GM10847 (cell line): ENCODE data around the gene CCDC27.

ENCODE experiments used
- POLR2A ChIP-seq: IDR thresholded peaks from 2 replicates; pipeline ENCODE4 v1.6.1; 2011; ENCODE audit not compliant: insufficient read length; ENCODE audit errors: extremely low read depth

The CCDC27 gene

DNA sequence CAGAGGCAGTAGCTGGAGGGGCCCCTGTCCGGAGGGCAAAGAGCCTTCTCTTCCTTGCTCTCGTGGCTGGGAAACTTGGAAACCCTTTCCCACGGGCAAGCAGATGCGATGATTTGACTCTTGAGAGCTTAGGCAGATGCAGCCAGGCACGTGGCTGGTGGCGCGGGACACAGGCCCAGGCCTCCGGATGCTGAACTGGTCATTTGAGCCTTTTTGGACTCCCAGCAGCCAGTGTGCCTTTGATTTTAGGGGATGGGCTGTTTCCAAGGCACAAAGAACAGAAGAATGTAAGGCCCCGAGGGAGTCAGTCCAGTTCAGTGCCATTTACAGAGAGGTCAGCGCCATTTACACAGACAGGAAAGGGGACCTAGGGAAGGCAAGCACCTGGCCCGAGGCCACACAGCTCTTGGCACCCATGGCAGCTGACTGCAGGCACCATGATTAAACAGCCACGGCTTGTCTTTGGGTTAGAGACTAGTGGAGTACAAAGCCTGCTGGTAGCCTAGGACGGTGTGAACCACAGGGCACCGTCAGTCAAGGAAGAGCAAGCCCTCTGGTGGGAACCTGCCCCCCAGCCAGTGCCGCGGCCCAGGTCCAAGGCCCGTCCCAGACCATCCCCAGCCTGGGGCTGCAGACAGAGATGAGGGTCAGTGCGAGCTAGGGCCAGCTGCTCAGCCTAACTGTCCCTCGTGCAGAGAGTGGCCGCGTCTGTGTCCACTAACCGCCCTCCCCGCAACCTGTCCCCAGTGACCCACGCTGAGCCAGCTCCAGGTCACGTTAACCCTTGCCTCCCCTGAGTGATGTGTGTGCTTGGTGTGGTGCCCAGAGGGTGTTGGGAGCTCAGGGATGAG, 20.4 kb upstream of the CCDC27 start:
- no peak for TF ChIP-seq POLR2A

DNA sequence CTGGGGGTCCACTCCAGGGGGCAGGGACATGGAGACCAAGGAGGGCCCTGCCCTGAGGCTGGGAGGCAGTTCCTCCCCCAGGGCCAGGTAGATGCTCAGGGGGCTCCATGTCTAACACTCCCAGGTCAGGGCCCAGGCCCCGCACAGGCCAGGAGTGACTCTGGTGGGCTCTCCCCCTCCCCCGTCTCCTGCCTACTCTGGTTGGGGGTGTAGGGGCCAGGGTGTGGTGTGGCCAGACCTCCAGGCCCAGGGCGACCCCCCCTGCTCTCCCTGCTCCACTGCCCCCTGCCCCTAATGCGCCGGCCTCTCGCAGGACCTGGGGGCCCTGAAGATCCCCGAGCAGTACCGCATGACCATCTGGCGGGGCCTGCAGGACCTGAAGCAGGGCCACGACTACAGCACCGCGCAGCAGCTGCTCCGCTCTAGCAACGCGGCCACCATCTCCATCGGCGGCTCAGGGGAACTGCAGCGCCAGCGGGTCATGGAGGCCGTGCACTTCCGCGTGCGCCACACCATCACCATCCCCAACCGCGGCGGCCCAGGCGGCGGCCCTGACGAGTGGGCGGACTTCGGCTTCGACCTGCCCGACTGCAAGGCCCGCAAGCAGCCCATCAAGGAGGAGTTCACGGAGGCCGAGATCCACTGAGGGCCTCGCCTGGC, 19.7 kb upstream of the CCDC27 start:
- TF ChIP-seq POLR2A = no peak

DNA sequence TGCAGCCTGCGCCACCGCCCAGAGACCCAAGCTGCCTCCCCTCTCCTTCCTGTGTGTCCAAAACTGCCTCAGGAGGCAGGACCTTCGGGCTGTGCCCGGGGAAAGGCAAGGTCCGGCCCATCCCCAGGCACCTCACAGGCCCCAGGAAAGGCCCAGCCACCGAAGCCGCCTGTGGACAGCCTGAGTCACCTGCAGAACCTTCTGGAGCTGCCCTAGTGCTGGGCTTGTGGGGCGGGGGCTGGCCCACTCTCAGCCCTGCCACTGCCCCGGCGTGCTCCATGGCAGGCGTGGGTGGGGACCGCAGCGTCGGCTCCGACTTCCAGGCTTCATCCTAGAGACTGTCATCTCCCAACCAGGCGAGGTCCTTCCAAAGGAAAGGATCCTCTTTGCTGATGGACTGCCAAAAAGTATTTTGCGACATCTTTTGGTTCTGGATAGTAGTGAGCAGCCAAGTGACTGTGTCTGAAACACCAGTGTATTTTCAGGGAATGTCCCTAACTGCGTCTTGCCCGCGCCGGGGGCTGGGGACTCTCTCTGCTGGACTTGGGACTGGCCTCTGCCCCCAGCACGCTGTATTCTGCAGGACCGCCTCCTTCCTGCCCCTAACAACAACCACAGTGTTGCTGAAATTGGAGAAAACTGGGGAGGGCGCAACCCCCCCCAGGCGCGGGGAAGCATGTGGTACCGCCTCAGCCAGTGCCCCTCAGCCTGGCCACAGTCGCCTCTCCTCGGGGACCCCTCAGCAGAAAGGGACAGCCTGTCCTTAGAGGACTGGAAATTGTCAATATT, 19.0 kb upstream of the CCDC27 start:
- TF ChIP-seq POLR2A = no peak

DNA sequence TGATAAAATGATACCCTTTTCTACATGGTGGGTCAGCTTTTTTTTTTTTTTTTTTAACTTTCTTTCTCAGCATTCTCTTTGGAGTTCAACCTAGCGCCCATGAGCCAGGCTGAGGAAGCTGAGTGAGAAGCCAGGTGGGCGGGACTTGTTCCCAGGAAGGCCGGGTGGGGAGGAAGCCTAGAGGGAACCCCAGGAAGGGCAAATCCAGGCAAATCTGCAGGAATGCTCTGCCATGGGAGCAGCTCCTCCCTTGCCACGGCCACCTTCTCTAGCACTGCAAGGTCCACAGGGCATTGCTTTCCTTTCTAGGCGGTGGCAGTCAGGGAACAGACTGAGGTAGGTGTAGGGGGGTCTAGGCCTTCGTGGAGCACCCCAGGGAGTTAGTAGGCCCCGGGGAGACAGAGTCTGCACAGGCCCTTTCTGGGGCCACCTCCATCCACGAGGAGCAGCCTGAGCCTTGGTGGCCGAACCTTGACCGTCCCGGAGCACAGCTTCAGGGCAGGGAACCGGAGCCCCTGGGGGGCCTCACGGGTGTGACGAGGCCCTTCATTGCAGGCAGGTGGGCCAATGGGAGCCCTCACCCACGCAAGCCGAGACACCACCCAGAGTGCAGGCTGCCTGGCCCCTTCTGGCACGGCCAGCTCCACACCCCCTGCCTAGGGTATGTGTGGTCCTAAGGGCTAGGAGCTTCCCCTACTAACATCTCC, 18.2 kb upstream of the CCDC27 start:
- no peak for TF ChIP-seq POLR2A

DNA sequence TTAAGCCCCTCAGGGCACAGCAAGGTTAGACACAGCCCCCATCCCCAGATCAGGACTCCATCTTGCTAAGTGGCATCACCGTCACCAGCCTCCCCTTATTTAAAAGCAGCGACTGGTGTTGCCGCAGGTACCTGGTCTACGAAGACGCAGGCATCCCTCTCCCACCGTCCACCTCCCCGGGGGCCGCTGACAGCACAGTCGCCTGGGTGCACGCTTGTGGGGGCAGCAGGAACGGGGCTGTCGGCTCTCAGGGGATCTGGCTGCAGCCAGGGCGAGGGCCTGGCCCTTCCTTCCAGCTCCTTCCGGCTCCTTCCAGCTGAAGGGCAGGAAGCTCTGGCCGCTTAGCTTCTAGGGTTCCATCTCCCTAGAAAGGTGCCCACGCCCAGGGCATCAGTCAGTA, 17.6 kb upstream of the CCDC27 start:
- TF ChIP-seq POLR2A = no peak

DNA sequence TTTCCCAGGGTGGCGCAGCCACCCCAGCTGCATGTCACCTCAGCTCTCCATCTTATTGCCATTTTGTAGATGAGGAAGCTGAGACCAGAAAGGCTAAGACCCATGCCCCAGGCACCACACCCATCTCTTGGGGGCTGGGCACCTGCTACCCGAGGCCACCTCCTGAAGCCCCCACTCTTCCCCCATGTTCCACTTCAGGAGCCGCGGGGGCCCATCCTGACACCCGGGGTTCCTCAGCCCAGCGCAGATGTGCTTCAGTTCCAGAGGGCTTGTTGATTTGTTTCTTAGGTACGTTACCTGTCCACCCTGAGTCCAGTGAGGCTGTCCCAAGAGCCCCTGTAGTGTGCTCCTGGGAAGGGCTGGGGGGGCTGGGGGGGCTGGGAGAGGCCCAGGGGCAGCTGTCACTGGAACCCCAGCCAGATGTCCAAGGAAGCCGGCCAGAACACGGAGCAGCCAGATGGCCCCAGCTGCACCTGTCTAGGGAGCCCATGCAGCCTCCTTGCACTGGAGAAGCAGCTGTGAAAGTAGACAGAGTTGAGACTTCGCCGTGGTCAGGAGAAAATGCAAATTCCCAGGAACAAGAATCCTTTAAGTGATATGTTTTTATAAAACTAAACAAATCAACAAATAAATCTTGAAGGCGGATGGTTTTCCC, 17.1 kb upstream of the CCDC27 start:
- TF ChIP-seq POLR2A = no peak

DNA sequence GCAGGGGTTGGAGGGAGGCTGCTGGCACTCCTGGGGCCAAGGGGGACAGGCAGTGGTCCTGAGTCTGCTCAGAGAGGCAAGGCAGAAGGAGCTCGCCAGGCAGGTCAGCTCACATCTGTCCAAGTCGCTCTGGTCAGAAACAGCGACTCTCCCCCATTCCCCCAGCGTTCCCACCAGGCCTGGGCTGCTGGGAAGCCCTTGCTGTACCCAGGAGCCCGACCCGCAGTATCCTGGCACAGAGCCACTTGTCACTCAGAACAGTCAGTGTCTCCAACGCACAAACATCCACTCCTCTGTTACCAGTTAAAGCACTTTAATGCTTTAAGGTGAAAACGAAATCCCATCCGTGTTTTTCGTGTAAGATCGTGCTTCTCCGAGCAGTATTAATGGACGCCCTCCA, 16.6 kb upstream of the CCDC27 start:
- TF ChIP-seq POLR2A = no peak

DNA sequence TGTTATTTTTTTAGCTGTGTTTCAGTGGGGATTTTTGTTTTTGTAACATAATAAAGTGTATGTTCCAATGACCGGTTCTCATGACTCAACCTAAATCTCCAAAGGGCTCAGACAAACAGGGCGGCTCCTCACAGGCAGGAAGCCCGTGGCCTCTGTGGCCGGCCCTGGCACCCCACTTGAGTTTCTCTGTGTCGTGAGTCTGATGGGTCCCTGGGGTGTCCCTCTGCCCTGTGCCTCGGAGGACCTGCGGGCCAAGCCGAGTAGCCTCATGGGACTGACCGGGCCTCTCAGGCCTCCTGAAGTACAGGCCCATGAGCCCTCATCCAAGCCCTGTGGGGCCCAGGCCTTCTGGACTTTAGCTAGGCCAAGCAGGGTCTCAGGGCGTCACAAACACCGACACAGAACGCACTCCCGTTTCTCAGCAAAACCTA, 16.1 kb upstream of the CCDC27 start:
- no peak for TF ChIP-seq POLR2A

DNA sequence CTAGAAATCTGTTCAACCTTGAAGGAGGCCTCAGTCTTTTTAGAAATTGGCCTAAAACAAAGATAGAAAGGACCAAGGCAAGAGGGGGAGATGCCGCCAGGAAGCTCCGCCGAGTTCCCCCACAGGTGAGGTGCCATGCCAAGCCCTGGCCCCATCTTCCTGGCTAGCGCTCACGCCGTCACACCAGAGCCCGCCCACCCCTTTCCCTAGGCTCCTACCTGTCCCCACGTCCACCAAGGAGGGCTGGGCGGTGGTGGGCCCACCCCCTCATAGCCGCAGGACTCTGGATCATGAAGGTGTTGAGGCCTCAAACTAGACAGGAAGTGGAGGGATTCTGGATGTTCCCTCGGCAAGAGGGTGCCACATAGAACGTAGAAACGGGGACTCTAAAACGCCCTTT, 15.5 kb upstream of the CCDC27 start:
- TF ChIP-seq POLR2A = no peak

DNA sequence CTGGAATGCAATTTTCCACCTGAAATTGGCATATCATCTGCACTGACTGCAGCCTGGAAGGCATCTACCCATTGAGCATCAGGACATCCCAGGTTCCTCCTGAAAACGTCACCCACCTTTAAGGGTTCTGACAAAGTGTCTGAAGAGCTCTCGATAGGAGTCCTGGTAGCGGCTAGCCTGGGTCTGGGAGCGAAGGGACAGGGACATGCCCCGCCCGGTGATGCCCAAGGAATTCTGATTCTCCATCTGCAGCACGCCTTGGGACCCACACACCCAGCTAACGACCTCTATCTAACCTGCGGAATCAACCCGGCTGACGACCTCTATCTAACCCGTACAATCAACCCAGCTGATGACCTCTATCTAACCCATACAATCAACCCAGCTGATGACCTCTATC, 13.3 kb upstream of the CCDC27 start:
- no peak for TF ChIP-seq POLR2A

DNA sequence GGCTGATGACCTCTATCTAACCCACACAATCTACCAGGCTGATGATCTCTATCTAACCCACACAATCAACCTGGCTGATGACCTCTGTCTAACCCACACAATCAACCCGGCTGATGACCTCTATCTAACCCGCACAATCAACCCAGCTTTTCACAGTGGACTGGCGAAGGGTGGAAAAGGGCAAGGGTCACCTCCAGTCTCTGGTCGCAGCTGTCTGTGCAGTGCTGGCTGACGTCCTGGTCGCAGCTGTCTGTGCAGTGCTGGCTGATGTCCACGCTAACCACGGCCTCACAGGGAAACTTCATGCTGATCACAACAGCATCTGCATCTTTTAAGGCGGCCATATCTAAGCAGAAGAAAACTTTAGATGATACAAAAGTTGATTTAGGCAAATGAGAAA, 12.2 kb upstream of the CCDC27 start:
- TF ChIP-seq POLR2A = no peak

DNA sequence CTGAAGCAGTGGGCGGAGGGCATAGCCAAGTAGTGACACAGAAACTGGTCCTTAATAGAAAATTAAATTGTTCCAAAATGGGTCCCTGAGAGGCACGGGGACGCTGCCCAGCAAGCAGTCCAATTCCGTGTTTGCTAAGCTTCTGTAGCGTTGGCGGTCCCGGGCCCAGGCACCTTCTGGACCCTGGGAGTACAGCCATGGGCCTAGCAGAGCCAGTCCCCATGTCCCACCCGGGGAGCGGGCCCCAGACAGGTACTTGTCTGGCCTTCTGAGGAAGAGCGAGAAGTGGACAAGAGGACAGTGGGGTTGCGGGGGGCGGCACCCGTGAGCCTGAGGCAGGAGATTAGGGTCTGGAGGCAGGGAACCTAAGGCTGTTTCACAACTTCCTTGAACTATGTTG, 11.5 kb upstream of the CCDC27 start:
- no peak for TF ChIP-seq POLR2A

DNA sequence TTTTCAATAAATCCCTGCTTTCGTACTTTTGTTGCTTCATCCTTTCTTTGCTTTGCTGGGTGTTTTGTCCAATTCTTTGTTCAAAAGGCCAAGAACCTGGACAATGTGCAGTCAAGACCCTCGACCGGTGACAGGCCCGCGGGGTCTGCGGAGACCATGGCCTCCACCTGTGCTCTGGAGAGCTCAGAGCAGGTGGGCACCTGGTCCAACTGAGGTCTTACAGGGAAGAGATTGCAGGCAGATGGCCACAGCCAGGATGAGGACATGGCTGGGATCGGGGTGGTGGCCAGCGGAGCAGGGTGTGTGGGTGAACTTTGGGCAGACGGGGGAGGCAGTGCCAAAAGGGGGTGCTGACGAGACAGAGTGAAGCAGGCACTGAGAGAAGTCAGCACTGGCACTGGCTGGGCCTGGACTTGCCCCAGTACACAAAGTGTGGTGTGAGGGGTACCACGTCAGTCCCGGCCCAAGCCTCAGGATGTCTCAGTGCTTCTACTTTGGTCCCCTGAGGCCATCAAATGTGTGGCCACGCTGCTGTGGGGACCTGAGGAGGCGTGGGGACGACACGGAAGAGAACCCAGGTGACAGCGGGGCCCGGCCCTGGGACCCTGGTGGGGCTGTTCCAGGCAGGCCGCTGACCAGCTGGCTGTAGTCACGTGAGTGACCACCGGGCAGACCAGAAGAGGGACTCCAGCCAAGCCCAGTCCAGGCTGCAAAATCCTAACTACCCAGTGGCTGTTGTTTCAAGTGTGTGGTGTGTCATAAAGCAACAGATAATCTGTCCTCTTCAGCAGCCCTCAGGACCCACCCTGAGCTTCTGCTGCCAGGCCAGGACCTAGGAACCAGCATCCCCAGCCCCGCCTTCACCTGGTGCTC, 10.4 kb upstream of the CCDC27 start:
- no peak for TF ChIP-seq POLR2A
